PC-3 (cell line): ENCODE results near the gene HSF2BP. TPM values are rescaled to one million over a fixed set of nuclear protein-coding genes. Genes with fewer than 3 reads are reported as not detected.
A peak's percentile ranks its signal among the peaks of the same experiment; 100 is the strongest.

Experiments
- ATAC-seq: fragments of 200-7000 bp; cut with Tn5 transposase; 2 replicates; pipeline ENCODE4 v1.9.1; 2020; ENCODE audit warnings: mild to moderate bottlenecking, moderate library complexity
- BruUV-seq: library from RNA; stranded (reverse); fragments of 400-500 nt; replicated peaks from 2 replicates; lab custom pipeline; 2021; lab: Mats Ljungman, UMichigan
- CTCF ChIA-PET: fragments of 300-600 bp; sonication (Branson Sonifier 250); formaldehyde crosslinking; loops from one replicate; lab custom pipeline; 2022; ENCODE audit warnings: antibody characterized with exemption; lab: Charles Lee
- POLR2A ChIA-PET: fragments of 300-600 bp; sonication (Branson Sonifier 250); formaldehyde crosslinking; loops from one replicate; lab custom pipeline; 2022; ENCODE audit warnings: antibody characterized with exemption; ENCODE audit not compliant: unreplicated experiment; lab: Charles Lee
- DNase-seq: peaks from one replicate; pipeline ENCODE4 v3.0.0-alpha.2; 2015
- H2AFZ ChIP-seq: fragments of 300-600 bp; sonication (generic); 2 replicates; pipeline ENCODE4 v1.6.0; 2016; ENCODE audit warnings: antibody characterized with exemption, low read length
- H3F3A ChIP-seq: fragments of 300-600 bp; sonication (generic); one replicate; pipeline ENCODE4 v1.6.0; 2017; ENCODE audit warnings: antibody characterized with exemption, low read length, control low read depth, mild to moderate bottlenecking; ENCODE audit not compliant: unreplicated experiment
- H3K27ac ChIP-seq: fragments of 300-600 bp; sonication (generic); 2 replicates; pipeline ENCODE4 v1.5.1; 2016; ENCODE audit warnings: mild to moderate bottlenecking, low read length
- H3K27me3 ChIP-seq: fragments of 300-600 bp; sonication (generic); 2 replicates; pipeline ENCODE4 v1.6.1; 2016; ENCODE audit warnings: low read length, mixed read lengths
- H3K36me3 ChIP-seq: fragments of 300-600 bp; sonication (generic); 2 replicates; pipeline ENCODE4 v1.6.1; 2016; ENCODE audit warnings: low read depth, mixed run types, low read length, mixed read lengths
- H3K4me1 ChIP-seq: fragments of 300-600 bp; sonication (generic); 2 replicates; pipeline ENCODE4 v1.5.1; 2016; ENCODE audit warnings: low read length; ENCODE audit not compliant: insufficient read depth
- H3K4me2 ChIP-seq: fragments of 300-600 bp; sonication (generic); 2 replicates; pipeline ENCODE4 v1.6.0; 2016; ENCODE audit warnings: low read length
- H3K4me3 ChIP-seq: fragments of 300-600 bp; sonication (generic); 2 replicates; pipeline ENCODE4 v1.5.1; 2016; ENCODE audit warnings: mild to moderate bottlenecking, low read length, mixed read lengths
- H3K79me2 ChIP-seq: fragments of 300-600 bp; sonication (generic); 2 replicates; pipeline ENCODE4 v1.6.1; 2017; ENCODE audit warnings: low read length, mixed read lengths
- H3K9ac ChIP-seq: fragments of 300-600 bp; sonication (generic); 2 replicates; pipeline ENCODE4 v1.6.0; 2016; ENCODE audit warnings: mild to moderate bottlenecking, low read length
- H3K9me2 ChIP-seq: fragments of 300-600 bp; sonication (generic); replicated peaks from 2 replicates; pipeline ENCODE4 v1.6.1; 2016; ENCODE audit warnings: mixed run types, low read length, mixed read lengths
- H3K9me3 ChIP-seq: fragments of 300-600 bp; sonication (generic); 2 replicates; pipeline ENCODE4 v1.6.1; 2016; ENCODE audit warnings: low read length, mixed read lengths
- H4K20me1 ChIP-seq: fragments of 300-600 bp; sonication (generic); 2 replicates; pipeline ENCODE4 v1.6.1; 2016; ENCODE audit warnings: low read length, mixed read lengths
- CTCF ChIP-seq: fragments of 300-600 bp; sonication (generic); conservative IDR thresholded peaks from 2 replicates; pipeline ENCODE4 v1.5.1; 2017; ENCODE audit warnings: antibody characterized with exemption, low read depth, mild to moderate bottlenecking, low read length
- EZH2 ChIP-seq: fragments of 300-600 bp; sonication (generic); IDR thresholded peaks from one replicate; pipeline ENCODE4 v1.6.1; 2017; ENCODE audit warnings: antibody characterized with exemption, mild to moderate bottlenecking, low read length; ENCODE audit not compliant: unreplicated experiment
- EZH2phosphoT487 ChIP-seq: fragments of 300-600 bp; sonication (generic); IDR thresholded peaks from 2 replicates; pipeline ENCODE4 v1.6.1; 2018; ENCODE audit warnings: mild to moderate bottlenecking, antibody characterized with exemption, low read length, borderline replicate concordance
- intact Hi-C: fragments of 100-400 bp; cut with micrococcal nuclease; formaldehyde crosslinking; loops from 2 replicates; pipeline ENCODE4 v1.9.0; 2023
- total RNA-seq: library from RNA; depleted of rRNA; stranded (reverse); fragments of >200 nt; gene quantifications from 2 replicates; pipeline ENCODE4 v1.2.3, GENCODE V29; 2014

The HSF2BP gene
- total RNA-seq, 1 experiment from 2014 or later, result 2.4 TPM

- intact Hi-C loops, result loop anchor here (10.0 kb wide), 1 partner anchor 328 kb away; no protein-coding TSS in a partner anchor
- peaks cover 5% of the 10 kb centered on the region for H3F3A ChIP-seq
- no peak overlapping the region for H3K9ac ChIP-seq
- no peak overlapping the region for H3K4me3 ChIP-seq
- no peaks in the 10 kb centered on the region for H3K9me2 ChIP-seq
- no peak overlapping the region for H3K27ac ChIP-seq
- CTCF ChIA-PET, result no interaction called here
- DNase-seq (no peak), ATAC-seq (no peak)
- no peak overlapping the region for H3K4me2 ChIP-seq
- H3K79me2 ChIP-seq, result no peaks in the 10 kb centered on the region
- H2AFZ ChIP-seq, result no peak overlapping the region
- H3K9me3 ChIP-seq, result no peaks in the 10 kb centered on the region
- peaks cover 32% of the 10 kb centered on the region for H3K4me1 ChIP-seq
- POLR2A ChIA-PET, result no interaction called here
- BruUV-seq, result no TSS peak
- H3K27me3 ChIP-seq, result no peaks in the 10 kb centered on the region
- H4K20me1 ChIP-seq, result no peaks in the 10 kb centered on the region
- H3K36me3 ChIP-seq, result no peaks in the 10 kb centered on the region
- TF ChIP-seq EZH2, result no peak
- no peak for TF ChIP-seq CTCF
Observed at GRCh38 chr21:43643193-43643592, 16.1 kb downstream of the HSF2BP start.

- Histone ChIP-seq H4K20me1 (no peaks in the 10 kb centered on the region), H3K79me2 (no peaks in the 10 kb centered on the region), H2AFZ (no peak overlapping the region), H3K4me3 (no peak overlapping the region), H3K9me3 (no peaks in the 10 kb centered on the region), H3K27ac (no peak overlapping the region), H3K9ac (no peak overlapping the region), H3K9me2 (no peaks in the 10 kb centered on the region), H3K36me3 (no peaks in the 10 kb centered on the region), H3K27me3 (no peaks in the 10 kb centered on the region), H3F3A (peaks cover 5% of the 10 kb centered on the region), H3K4me1 (peaks cover 25% of the 10 kb centered on the region), H3K4me2 (no peak overlapping the region)
- no peak for TF ChIP-seq CTCF
- TF ChIP-seq EZH2, result no peak
- no peak for TF ChIP-seq EZH2phosphoT487
- intact Hi-C loops, result loop anchor here (10.0 kb wide), 1 partner anchor 326 kb away; no protein-coding TSS in a partner anchor
- no TSS peak for BruUV-seq
- DNase-seq, result peak; percentile 30
- ChIA-PET POLR2A (no interaction called here), CTCF (no interaction called here)
- no peak for ATAC-seq
Observed at GRCh38 chr21:43640400-43640799, 18.9 kb downstream of the HSF2BP start.

GRCh38 chr21:43639470-43640353, 19.6 kb downstream of the HSF2BP start:
- no peak for TF ChIP-seq EZH2phosphoT487
- TF ChIP-seq CTCF, result no peak
- TF ChIP-seq EZH2, result no peak
- ChIA-PET CTCF (no interaction called here), POLR2A (no interaction called here)
- H3K9me3 ChIP-seq, result no peaks in the 10 kb centered on the region
- no peaks in the 10 kb centered on the region for H3K9me2 ChIP-seq
- no peak overlapping the region for H3K9ac ChIP-seq
- no peak overlapping the region for H2AFZ ChIP-seq
- peak; percentile 59 for DNase-seq
- BruUV-seq, result TSS peak; percentile 37
- H3K27ac ChIP-seq, result no peak overlapping the region
- no peaks in the 10 kb centered on the region for H3K79me2 ChIP-seq
- no peaks in the 10 kb centered on the region for H3K36me3 ChIP-seq
- intact Hi-C loops, result loop anchor here (10.0 kb wide), 1 partner anchor 325 kb away; no protein-coding TSS in a partner anchor
- no peaks in the 10 kb centered on the region for H4K20me1 ChIP-seq
- H3K4me2 ChIP-seq, result no peak overlapping the region
- no peaks in the 10 kb centered on the region for H3K27me3 ChIP-seq
- H3F3A ChIP-seq, result no peaks in the 10 kb centered on the region
- ATAC-seq, result no peak
- peaks cover 18% of the 10 kb centered on the region for H3K4me1 ChIP-seq
- no peak overlapping the region for H3K4me3 ChIP-seq
